MG63 (cell line): ENCODE data around the gene IGHMBP2. TPM values are rescaled to one million over a fixed set of nuclear protein-coding genes. Genes with fewer than 3 reads are reported as not detected.
A peak's percentile ranks its signal among the peaks of the same experiment; 100 is the strongest.

Experiments
- DNase-seq: peaks from one replicate; pipeline ENCODE4 v3.0.0-alpha.2; 2020
- H3K27me3 ChIP-seq: fragments of 250-450 bp; sonication (Bioruptor Pico); 2 replicates; pipeline ENCODE4 v1.5.1; 2020; ENCODE audit warnings: mild to moderate bottlenecking, moderate library complexity
- H3K36me3 ChIP-seq: fragments of 250-450 bp; sonication (Bioruptor Pico); 2 replicates; pipeline ENCODE4 v1.5.1; 2020; ENCODE audit warnings: mild to moderate bottlenecking, moderate library complexity
- H3K4me3 ChIP-seq: fragments of 250-450 bp; sonication (Bioruptor Pico); 2 replicates; pipeline ENCODE4 v1.5.1; 2020; ENCODE audit warnings: mild to moderate bottlenecking, moderate library complexity
- H3K9me3 ChIP-seq: fragments of 250-450 bp; sonication (Bioruptor Pico); 2 replicates; pipeline ENCODE4 v1.5.1; 2020; ENCODE audit warnings: mild to moderate bottlenecking, moderate library complexity
- total RNA-seq: library from RNA; depleted of rRNA; stranded (reverse); fragments of >200 nt; shearing (Covaris generic); gene quantifications from 2 replicates; pipeline ENCODE4 v1.2.3, GENCODE V29; 2014; ENCODE audit warnings: low replicate concordance

The IGHMBP2 gene
- total RNA-seq, 1 experiment from 2014 or later = 7.8 TPM

DNA sequence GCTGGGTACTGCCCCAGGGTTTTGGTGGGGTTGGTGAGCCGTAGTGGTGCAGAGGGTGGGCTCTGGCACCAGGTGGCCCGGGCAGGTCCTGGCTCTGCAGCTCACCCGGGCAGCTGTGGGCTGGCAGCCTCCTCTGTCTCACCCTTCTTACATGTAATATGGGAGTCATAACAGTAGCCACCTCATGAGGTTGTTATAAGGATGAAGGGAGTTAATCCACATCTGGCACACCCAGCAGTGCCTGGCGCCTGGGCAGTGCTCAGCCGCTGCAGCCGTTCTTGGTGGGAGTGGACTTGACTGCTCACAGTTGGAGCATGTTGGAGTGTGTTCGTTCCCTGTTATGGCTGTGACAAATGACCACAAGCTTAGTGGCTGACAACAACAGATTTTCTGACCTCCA lies 28.7 kb downstream of the IGHMBP2 start:
- DNase-seq = peak; percentile 69
- Histone ChIP-seq H3K27me3 (no peaks in the 10 kb centered on the region), H3K9me3 (no peaks in the 10 kb centered on the region), H3K36me3 (peaks cover 33% of the 10 kb centered on the region), H3K4me3 (no peak overlapping the region)

DNA sequence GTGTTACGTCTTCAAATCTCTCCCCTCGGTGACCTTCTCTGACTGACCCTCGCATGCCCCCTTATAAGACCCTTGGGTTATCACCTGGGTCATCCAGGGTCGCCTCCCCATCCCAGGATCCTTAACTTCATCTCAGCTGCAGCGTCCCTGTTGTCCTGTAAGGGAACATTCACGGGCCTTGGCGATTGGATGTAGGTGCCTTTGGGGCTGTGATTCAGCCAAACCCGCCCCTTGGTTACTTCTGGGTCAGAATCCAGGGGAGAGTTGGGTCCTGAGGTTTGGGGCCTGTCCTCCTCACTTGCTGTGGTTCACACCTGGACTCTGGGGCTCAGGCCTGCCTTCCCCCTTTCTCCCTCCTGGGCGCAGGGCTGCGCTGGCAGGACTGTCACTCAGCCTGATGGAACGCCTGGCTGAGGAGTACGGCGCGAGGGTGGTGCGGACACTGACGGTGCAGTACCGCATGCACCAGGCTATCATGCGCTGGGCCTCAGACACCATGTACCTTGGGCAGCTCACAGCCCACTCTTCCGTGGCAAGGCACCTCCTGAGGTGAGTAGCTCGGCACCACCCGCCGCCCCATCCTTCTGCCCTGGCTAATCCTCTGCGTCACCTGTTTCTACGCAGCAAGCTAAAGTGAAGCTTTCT lies 29.4 kb downstream of the IGHMBP2 start:
- H3K9me3 ChIP-seq = no peaks in the 10 kb centered on the region
- peaks cover 30% of the 10 kb centered on the region for H3K36me3 ChIP-seq
- no peak overlapping the region for H3K4me3 ChIP-seq
- DNase-seq = no peak
- no peaks in the 10 kb centered on the region for H3K27me3 ChIP-seq

DNA sequence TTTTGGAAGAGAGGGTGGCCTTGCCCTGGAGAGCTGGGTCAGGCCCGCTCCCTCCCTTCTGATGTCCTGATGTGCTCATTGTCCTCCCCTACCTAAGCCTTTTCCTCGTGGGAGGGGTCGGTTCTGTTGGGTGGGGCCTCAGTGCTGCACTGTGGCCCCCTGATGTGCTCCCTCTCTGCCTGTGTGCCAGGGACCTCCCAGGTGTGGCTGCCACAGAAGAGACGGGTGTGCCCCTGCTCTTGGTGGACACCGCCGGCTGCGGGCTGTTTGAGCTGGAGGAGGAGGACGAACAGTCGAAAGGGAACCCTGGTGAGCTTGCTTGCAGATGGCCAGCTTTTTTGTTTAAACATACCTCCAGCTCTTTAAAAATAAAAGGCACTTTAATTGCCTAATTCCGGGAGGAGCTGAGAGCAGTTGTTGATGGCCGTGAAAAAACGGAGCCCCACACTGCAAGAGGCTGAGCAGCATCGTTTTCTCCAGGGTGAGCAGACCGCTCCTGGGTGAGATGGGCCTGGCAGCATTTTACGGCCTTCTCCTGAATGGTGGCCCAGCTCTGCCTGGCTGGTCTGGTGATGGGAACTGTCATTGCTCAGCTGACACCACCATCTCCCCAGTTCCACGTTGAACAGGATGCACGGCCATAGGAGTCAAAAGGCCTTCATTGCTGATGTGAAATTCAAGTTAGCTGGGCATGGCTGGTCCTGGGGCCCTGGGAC lies 30.1 kb downstream of the IGHMBP2 start:
- Histone ChIP-seq H3K27me3 (no peaks in the 10 kb centered on the region), H3K36me3 (peaks cover 23% of the 10 kb centered on the region), H3K4me3 (no peak overlapping the region), H3K9me3 (no peaks in the 10 kb centered on the region)
- no peak for DNase-seq

- no peak for DNase-seq
- H3K4me3 ChIP-seq = no peak overlapping the region
- no peaks in the 10 kb centered on the region for H3K9me3 ChIP-seq
- no peaks in the 10 kb centered on the region for H3K27me3 ChIP-seq
- peaks cover 20% of the 10 kb centered on the region for H3K36me3 ChIP-seq
These were observed 30.6 kb downstream of the IGHMBP2 start for GRCh38 chr11:68934321-68934645.

DNA sequence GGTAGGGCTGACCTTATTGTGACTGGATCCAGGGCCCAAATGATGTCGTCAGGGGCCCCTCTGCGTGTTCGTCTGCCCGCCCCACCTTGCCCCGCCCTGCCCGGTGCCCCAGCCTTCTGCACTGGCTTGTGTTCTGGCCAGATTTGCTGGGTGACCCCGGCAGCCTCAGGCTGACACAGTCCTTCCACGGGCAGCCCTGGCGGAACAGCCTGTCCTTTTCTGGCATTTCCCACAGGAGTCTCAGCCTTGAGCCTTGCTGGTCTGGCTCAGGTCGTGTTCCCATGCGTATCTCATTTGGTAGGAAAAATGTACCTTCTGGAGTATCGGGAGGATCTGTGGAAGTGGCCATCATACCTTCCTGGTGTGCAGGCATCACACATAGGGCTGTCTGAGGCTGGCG lies 31.0 kb downstream of the IGHMBP2 start:
- H3K36me3 ChIP-seq = peaks cover 18% of the 10 kb centered on the region
- H3K27me3 ChIP-seq = no peaks in the 10 kb centered on the region
- no peak overlapping the region for H3K4me3 ChIP-seq
- no peak for DNase-seq
- no peaks in the 10 kb centered on the region for H3K9me3 ChIP-seq

DNA sequence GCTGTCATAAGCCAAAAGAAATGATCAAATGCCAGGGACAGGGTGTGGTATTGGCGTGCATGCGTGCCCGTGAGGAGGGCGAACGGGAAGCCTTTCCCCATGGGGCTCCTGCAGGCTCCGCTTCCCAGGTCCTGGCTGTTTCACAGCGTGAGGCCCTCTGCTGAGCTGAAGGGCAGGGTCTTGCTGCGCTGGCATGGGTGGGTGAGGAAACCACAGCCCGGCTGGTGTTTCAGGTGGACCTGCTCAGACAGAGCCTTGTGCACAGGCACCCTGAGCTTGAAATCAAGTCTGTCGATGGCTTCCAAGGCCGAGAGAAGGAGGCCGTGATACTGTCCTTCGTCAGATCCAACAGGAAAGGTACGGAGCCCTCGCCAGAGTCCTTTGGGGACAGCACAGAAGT lies 31.4 kb downstream of the IGHMBP2 start:
- Histone ChIP-seq H3K9me3 (no peaks in the 10 kb centered on the region), H3K27me3 (no peaks in the 10 kb centered on the region), H3K36me3 (peaks cover 16% of the 10 kb centered on the region), H3K4me3 (no peak overlapping the region)
- no peak for DNase-seq

- no peak overlapping the region for H3K4me3 ChIP-seq
- no peaks in the 10 kb centered on the region for H3K27me3 ChIP-seq
- no peaks in the 10 kb centered on the region for H3K9me3 ChIP-seq
- peaks cover 13% of the 10 kb centered on the region for H3K36me3 ChIP-seq
- DNase-seq = no peak
These were observed 32.0 kb downstream of the IGHMBP2 start for GRCh38 chr11:68935516-68936357.

- H3K9me3 ChIP-seq = no peaks in the 10 kb centered on the region
- H3K36me3 ChIP-seq = peaks cover 13% of the 10 kb centered on the region
- H3K4me3 ChIP-seq = no peak overlapping the region
- no peak for DNase-seq
- no peaks in the 10 kb centered on the region for H3K27me3 ChIP-seq
These were observed 32.6 kb downstream of the IGHMBP2 start for GRCh38 chr11:68936358-68936636.

DNA sequence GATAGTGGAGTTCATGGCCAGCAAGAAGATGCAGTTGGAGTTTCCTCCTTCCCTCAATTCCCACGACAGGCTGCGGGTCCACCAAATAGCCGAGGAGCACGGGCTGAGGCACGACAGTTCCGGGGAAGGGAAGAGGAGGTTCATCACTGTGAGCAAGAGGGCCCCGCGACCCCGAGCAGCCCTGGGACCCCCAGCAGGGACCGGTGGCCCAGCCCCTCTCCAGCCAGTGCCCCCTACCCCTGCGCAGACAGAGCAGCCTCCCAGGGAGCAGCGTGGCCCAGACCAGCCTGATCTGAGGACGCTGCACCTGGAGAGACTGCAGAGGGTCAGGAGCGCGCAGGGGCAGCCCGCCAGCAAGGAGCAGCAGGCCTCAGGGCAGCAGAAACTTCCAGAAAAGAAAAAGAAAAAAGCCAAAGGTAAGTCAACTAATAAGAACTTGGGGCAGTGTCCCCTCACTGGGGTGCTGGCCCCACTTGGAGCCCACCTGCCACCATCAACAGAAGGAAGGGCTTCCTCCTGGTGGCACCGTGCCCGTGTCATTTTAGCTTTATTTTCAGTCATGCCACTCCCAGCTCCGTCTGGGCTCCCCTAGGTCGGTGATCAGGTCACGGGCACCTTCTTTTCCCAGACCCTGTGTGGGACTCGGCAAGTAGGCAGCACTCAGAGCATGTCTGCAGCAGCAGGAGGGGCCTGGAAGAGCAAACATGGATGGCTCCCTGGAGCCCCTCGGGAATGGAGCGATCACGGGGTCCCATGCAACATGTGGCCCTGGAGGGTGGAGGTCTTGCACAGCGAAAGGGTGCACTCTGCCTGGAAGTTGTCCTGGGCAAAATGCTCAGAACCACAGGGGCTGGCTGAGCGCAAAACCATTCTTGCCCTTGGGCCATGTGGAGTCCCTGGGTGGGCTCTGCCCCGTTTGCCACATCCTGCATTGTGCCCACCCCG lies 33.3 kb downstream of the IGHMBP2 start:
- H3K9me3 ChIP-seq = no peaks in the 10 kb centered on the region
- no peak for DNase-seq
- peaks cover 13% of the 10 kb centered on the region for H3K36me3 ChIP-seq
- H3K27me3 ChIP-seq = no peaks in the 10 kb centered on the region
- H3K4me3 ChIP-seq = no peak overlapping the region

DNA sequence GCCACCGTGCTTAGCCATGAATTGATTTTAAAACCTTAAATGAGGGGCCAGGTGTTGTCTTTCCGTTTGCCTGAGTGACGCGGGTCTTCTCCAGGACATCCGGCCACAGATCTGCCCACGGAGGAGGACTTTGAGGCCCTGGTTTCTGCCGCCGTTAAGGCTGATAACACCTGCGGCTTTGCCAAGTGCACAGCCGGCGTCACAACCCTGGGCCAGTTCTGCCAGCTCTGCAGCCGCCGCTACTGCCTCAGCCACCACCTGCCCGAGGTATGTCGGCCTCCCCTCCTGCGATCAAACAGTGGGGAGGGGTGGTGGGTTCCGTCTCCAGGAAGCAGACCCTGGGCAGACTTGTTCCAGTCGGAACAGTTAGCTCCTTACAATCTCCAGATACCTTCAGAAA lies 34.4 kb downstream of the IGHMBP2 start:
- Histone ChIP-seq H3K9me3 (no peaks in the 10 kb centered on the region), H3K36me3 (peaks cover 13% of the 10 kb centered on the region), H3K4me3 (no peak overlapping the region), H3K27me3 (no peaks in the 10 kb centered on the region)
- DNase-seq = no peak

DNA sequence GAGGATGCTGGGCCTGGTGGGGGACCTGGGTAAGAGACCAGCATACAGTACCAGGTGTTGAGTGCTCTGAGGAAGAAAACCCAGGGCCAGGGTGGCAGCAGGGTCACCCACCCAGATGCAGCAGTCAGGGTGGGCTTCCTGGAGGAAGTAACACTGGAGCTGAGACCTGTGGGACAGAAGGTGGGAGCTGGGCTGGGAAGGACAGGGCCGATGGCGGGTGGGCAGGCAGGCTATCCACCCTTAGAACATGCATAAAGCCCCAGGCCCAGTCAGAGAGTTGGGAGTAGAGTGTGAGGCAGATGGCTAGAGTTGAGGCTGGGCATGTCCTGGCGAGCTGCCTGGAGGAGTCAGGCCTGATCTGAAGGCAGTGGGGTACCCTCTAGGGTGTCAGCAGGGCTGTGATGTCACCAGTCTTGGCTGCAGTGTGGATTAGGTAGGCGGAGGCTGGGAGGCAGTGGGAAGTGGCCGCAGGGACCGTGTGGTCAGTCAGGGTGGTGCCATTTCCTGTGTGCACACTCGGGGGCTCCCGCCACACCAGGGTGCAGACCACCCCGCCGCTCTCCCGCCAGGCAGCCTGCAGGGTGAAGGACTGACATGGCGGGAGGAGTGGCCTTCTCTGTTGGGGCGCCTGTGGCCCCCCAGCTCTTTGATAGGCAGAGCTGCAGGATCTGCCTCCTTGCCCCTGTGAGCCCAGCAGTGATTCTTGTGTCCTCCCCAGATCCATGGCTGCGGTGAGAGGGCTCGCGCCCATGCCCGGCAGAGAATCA lies 35.3 kb downstream of the IGHMBP2 start:
- DNase-seq = no peak
- Histone ChIP-seq H3K27me3 (no peaks in the 10 kb centered on the region), H3K36me3 (peaks cover 13% of the 10 kb centered on the region), H3K9me3 (no peaks in the 10 kb centered on the region), H3K4me3 (no peak overlapping the region)

- DNase-seq = no peak
- Histone ChIP-seq H3K9me3 (no peaks in the 10 kb centered on the region), H3K36me3 (peaks cover 13% of the 10 kb centered on the region), H3K27me3 (no peaks in the 10 kb centered on the region), H3K4me3 (no peak overlapping the region)
These were observed 36.2 kb downstream of the IGHMBP2 start for GRCh38 chr11:68939583-68940555.

DNA sequence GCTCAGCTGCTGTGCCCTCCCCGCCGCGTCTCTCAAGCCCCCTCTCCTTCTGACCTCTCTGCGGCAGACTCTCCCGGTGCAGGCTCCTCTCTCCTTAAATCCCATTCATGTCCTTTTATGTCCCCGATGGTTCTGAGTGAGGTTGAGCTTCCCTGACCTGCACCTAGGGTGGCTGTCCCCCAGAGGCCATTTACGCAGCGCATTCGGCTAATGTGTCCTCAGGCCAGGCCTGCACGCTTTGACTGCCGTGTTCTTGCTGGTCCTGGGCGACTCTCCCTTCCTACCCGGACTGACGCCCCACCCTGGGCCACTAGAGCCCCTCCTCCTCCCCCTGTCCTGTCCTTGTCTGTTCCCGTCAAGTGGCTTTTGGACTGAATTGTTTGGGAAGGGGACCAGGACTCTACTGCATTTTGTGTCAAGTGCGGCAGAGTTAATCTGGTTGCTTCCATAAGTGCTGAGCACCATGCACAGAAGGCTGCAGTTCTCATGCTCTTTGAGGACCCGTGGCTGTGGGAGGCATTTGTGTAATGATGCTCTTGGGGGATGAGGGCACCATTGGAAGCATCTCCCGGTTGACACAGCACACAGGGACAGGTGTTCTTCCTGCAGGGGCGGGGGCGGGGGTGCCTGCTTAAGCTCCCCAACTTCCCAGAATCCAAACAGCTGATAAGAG lies 37.1 kb downstream of the IGHMBP2 start:
- DNase-seq = no peak
- no peaks in the 10 kb centered on the region for H3K9me3 ChIP-seq
- H3K27me3 ChIP-seq = no peaks in the 10 kb centered on the region
- peaks cover 13% of the 10 kb centered on the region for H3K36me3 ChIP-seq
- no peak overlapping the region for H3K4me3 ChIP-seq

DNA sequence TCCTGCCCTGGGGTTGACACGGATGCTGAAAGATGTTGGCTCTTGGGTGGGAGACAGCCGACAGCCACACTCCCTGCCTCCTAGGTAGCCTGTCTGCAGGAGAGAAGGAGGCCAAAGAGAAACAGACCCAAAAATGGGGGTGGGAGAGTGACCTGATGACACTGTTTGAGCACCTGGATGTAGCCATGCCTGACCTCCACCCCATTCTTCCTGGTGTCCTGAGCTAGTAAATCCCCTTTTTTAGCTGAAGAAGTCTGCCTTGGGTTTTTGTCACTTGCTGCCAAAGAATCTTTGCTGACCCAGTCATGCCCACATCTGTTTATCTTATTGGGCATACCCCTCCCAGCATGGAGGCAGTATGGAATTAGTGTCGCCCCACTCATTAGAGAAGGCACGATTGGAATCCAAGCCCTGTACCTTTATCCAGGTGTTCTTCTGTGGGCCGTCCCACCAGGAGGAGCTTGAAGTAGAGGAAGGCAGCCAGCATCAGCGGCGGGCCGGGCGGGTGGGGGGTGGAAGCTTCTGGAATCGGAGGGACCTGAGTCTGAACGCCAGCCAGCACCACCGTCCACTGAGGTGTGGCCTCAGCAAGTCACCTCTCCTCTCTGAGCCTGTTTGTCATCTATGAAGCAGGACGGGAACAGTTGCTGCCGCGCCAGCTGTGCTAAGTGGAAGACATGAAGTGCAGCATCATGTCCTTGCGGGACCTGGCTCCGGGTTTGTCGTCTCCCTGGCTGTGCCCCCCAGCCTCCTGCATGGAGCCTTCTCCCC lies 37.8 kb downstream of the IGHMBP2 start:
- Histone ChIP-seq H3K9me3 (no peaks in the 10 kb centered on the region), H3K27me3 (no peaks in the 10 kb centered on the region), H3K4me3 (no peak overlapping the region), H3K36me3 (peaks cover 10% of the 10 kb centered on the region; the same call in 1 of the 2 replicates)
- DNase-seq = no peak
